DMS153 (cell line): ENCODE results near the gene ABCG4.
"Not testable (repeated sequence)": the region's sequence is repeated elsewhere in the genome, so short reads cannot be mapped to it uniquely, and the experiment has no call there.

Experiments
- DNase-seq: peaks from one replicate; lab custom pipeline; 2025; lab: John Stamatoyannopoulos, UW

The ABCG4 gene

DNA sequence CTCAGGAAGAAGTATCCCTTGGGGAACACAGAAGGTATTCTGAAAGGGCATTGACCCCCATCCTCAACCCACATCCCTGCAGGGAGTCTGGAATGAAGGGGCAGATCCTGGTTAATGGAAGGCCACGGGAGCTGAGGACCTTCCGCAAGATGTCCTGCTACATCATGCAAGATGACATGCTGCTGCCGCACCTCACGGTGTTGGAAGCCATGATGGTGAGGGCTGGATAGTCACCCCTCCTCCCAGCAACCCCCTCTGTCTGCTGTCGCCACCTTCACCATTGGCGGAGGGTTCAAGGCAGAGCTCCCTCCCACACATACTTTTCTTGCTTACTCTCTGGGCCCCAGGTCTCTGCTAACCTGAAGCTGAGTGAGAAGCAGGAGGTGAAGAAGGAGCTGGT lies 5.3 kb downstream of the ABCG4 start:
- no peak for DNase-seq

DNA sequence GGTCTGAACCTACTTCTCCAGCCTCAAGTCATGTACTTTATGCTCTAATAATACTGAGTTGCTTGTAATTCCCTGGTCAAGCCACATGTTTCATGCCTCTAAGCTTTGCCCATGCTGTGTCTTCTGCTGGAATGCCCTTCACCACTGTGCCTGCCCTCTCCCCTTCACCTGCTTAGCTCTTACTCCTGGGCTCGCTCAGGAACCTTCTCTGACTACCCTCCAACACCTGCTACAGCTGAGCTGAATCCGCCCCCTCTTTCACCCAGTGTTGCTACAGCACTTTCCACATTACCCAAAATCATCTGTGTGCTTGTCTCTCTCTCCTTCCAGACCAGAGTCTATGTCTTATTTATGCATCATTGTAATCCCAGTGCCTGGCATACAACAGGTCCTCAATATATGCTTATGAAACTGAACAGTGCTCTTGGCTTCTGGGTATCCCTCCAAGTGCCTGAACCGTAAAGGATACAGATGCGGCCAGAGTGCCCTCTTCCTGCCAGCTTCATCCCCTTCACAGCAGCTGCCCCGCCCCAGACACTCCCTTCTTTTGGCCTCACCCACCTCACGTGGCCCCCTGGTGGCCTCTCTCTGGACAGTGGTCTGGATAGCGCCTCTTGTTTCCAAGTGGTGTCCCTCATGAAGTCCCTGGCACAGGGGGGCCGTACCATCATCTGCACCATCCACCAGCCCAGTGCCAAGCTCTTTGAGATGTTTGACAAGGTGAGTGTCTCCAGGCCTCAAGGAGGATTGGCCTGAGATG lies 7.1 kb downstream of the ABCG4 start:
- no peak for DNase-seq

DNA sequence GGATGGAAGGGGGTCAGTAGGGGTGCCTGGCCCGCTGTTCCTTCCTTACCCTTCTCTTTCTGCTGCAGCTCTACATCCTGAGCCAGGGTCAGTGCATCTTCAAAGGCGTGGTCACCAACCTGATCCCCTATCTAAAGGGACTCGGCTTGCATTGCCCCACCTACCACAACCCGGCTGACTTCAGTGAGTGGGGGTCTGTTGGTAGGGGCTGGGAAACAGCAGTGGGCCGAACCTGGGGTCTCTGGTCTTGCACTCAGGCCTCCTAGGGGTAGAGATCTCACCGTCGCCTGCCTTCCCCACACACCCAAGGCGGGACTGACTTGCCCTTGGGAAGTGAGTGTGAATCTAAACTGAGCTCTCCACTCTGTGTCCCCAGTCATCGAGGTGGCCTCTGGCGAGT lies 7.6 kb downstream of the ABCG4 start:
- DNase-seq: no peak

DNA sequence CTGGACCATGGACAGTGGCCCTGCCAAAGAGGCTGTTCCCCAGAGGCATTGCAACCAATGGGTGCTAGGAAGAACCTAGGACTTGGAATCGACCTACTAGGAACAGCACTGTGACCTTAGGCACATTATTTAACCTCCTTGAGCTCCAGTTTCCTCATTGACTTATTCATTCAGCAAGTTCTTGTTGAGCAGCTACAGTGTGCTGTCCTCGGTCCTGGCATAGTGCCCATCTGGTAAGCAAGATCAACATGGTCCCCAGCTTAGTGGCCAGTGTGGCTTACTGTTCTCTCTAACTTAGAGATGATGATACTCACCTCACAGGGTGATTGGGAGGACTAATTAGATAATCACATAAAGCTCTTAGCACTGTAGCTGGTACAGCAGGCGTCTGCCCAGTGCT lies 8.2 kb downstream of the ABCG4 start:
- no peak for DNase-seq

DNA sequence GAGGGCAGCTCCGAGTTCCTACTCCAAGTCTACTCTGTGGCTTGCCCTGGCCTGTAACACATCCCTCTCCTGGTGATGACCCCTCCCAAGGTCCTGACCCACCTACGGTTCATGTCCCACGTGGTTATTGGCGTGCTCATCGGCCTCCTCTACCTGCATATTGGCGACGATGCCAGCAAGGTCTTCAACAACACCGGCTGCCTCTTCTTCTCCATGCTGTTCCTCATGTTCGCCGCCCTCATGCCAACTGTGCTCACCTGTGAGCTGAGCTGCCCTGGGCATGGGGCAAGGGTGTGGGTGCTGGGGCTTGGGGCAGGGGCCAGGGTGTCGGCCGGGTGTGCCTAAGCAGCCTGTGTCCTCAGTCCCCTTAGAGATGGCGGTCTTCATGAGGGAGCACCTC lies 9.6 kb downstream of the ABCG4 start:
- no peak for DNase-seq

DNA sequence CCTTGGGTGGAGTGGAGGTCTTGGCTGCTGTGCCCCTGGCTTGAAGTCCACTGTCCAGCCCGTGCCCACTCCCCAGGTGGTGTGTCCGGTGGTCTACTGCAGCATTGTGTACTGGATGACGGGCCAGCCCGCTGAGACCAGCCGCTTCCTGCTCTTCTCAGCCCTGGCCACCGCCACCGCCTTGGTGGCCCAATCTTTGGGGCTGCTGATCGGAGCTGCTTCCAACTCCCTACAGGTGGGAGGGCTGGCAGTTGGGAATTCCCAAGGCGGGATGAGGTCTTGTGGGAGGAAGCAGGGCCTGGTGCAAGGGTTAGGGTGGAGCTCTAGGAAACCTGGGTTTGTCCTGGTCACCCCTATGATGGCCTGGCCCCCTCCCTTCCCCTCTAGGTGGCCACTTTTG lies 11.3 kb downstream of the ABCG4 start:
- DNase-seq: no peak

DNA sequence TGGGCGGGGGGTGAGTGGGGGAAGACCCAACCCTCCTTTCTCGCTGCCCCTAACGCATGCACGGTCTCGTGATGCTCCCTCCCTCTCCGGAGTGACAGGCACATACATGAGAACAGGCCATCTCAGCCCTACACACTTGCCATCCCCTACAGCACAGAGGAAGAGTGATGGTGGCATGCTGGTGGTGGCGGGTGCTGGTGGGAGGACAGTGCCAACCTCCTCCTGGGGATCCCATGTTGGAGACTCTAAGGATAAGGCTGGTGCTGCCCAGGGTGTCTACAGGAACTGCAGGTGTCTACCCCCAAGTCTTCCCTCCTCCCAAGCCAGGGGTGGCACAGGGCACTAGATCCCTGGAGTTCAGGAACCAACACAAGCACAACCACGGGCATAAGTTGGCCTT lies 13.0 kb downstream of the ABCG4 start:
- no peak for DNase-seq

DNA sequence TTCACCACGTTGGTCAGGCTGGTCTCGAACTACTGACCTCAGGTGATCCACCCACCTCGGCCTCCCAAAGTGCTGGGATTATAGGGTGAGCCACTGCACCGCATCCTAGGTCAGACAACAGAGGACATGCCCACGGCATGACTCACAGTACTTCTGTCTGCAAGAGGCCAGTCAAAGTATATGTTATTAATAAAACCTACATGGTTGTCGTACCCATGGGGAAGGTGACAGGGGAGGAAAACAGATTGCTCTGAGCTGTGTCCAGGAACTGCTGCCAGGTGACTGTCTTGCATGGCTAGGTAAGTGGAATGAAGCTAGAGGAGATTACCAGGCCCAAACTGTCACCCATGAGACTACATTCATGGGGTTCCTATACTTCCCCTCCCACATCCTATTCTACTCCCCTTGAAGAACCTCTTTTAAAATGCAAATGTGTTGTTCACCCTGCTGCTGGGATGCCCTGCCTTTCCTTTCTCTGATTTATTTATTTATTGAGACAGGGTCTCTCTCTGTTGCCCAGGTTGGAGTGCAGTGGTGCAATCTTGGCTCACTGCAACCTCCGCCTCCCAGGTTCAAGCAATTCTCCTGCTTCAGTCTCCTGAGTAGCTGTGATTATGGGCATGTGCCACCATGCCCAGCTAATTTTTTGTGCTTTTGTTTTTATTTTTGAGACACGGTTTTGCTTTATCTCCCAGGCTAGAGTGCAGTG lies 17.7 kb downstream of the ABCG4 start:
- DNase-seq: no peak

DNA sequence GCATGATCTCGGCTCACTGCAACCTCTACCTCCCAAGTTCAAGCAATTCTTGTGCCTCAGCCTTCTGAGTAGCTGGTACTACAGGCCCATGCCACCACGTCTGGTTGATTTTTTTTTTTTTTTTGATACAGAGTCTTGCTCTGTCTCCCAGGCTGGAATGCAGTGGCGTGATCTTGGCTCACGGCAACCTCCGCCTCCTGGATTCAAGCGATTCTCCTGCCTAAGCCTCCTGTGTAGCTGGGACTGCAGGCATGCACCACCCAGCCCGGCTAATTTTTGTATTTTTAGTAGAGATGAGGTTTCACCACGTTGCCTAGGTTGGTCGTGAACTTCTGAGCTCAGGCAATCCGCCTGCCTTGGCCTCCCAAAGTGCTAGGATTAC lies 18.2 kb downstream of the ABCG4 start:
- not testable (repeated sequence) for DNase-seq

DNA sequence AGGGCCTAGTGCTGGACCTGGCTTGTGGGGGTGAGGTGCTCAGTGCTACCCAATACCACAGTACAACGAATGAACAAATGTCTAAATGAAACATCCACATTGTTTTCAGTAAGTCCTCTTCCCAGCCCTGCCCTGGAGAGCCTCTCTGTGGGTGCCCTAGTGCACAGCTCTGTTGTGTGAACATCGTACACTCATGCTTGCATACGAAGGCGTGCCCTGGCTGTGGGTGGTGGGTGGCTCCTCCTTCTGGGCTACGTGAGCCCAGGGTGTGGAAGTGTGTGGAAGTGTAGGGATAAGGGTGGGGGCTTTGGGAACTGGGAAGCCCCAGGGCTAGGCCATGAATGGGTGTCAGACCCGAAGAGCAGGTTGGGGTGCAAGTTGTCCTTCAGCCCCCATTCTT lies 19.1 kb downstream of the ABCG4 start:
- DNase-seq: no peak

DNA sequence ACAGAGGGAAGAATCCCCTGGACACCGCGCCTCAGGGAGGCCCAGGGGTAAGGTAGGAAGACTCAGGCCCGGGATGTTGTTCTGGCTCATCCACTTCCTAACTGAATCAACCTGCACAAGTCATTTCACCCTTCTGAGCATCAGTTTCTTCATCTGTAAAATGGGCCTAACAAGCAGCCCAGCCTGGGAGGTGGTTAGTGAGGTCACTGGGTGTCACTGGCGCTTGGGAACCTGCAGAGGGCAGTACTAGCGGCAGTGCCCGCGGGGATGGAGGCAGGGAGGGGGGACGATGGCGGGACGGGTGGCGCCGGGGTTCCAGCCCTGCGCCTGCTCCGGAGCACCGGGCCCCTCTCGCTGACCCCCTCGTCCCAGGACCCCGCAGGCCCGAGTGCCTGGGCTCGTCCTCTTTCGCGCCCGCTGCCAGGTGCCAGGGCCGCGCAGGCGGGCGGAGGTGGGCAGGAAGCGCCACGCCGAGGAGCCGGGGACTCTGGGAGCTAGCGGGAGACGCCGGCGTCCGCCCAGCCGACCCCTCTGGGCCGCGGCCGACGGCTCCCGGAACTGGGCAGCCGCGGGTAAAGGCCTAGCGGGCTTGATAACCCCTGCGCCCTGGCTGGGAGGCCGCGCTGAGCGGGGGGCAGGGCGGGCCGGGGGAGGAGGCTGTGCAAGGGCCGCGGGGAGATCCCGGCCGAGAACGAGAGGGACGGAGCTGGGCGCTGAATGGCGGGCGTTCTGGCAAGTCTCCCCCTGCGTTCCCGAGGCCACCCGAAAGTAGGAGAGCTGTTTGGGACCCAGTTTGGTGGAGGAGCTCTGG lies 19.8 kb downstream of the ABCG4 start, which contains the start of gene NLRX1:
Gene NLRX1 (plus strand): TSS at position 255 of the 811 bp plus-strand sequence. CDS start 2,679 bp downstream, outside the sequence.
- DNase-seq: peak; percentile 54

DNA sequence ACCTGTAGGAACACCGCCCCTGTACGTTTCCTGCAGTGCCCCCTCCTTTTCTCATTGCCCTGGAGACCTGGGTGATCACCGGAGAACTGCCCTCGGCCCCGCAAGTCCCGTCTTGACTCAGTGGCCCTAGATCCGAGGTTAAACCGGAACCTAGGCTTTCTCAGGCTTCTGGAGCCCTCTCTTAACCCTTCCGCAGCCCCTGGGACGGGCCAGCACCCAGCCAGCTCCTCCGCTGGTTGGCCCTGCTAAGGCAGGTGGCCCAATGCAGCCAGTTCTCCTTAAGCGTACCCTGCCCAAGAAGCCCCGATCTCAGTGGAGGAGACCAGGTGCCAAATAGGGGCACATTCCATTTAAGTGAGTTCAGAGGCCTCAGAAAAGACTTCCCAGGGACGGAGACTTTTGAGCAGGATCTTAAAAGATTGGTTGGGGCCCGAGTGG lies 20.4 kb downstream of the ABCG4 start:
- no peak for DNase-seq

DNA sequence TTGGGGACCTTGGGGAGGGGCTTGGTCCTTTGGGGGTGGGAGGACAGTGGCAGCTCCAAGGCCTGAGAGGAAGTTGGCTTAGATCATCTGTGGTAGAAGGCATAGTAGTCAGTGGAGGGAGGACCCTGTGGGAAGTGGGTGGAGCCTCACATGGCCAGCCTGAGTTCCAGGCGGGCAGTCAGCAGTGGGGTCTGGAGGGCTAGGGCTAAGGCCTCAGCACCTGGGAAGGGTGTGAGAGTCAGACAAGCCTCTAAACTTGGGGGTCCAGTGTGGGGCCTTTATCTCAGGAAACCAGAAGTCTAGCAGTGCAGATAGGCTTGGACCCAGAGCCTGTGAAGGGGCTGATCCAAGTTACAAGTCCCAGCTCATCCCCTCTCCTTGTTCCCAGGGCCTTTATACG lies 23.7 kb downstream of the ABCG4 start:
- DNase-seq: no peak

DNA sequence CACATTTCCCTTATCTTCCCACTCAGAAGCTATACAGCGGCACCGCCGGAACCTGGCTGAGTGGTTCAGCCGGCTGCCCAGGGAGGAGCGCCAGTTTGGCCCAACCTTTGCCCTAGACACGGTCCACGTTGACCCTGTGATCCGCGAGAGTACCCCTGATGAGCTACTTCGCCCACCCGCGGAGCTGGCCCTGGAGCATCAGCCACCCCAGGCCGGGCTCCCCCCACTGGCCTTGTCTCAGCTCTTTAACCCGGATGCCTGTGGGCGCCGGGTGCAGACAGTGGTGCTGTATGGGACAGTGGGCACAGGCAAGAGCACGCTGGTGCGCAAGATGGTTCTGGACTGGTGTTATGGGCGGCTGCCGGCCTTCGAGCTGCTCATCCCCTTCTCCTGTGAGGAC lies 24.6 kb downstream of the ABCG4 start:
- DNase-seq: no peak

DNA sequence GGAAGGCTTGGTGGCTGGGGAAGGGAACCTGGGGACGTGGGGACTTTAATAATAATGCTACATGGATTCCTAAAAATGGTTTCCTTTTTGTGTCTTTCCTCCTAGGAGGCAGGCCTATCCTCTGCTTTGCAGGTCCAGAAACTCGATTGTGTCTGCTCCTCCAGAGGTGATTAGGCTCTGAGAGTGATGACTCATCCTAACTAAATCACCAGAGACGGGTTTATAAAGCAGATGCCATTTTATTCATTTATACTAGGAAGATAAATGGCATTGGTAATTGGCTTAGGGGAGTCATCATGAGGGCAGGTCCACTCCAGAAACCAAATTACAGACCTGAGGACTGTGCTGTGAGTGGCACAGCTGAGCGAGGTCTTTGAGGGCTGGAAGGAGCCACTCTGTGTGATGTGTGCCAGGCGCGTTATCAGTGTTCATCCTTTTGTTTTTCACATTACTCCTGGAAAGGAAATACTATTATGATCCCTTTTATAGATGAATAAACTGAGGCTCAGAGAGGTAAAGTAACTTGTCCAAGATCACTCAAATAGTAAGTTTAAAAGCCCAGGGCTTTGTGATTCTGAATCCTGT lies 26.7 kb downstream of the ABCG4 start:
- DNase-seq: no peak

DNA sequence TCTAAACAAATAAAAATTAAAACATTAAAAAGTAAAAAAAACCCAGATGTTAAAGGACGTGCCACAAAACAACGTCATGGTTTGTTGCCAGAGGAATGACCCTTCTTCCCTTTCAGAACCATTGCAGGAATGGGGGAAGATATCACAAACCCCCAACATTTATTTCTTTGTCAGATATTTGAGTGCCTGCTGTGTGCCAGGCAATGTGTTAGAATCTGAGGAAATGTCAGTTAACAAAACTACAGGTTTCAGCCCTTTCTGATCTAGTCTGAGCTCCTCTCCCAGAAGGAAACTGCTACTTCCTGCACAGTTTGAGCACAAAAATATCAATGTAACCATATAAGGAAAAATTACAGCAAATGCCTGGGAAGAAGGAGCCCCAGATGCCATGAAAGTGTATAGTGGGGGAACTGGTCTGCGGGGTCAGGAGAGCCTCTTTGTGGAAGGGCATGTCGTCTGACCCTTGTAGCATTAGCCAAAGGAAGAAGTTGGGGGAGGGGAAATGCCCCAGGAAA lies 29.4 kb downstream of the ABCG4 start:
- DNase-seq: no peak

DNA sequence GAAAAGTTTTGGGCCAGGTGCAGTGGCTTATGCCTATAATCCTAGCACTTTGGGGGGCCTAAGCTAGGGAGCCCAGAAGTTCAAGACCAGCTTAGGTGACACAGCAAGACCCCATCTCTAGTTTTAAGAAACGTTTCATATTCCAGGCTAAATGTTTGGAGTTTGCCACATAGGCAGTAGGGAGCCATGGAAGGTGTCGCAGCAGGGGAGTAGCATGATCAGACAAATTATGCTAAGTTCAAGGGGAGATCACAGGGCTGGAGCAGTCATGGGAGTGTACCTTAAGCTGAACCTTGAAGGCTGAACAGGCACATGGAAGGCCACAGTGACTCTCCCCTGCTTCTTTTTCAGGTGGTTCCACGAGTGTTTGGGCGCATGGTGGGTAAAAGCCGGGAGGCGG lies 30.5 kb downstream of the ABCG4 start:
- DNase-seq: no peak

DNA sequence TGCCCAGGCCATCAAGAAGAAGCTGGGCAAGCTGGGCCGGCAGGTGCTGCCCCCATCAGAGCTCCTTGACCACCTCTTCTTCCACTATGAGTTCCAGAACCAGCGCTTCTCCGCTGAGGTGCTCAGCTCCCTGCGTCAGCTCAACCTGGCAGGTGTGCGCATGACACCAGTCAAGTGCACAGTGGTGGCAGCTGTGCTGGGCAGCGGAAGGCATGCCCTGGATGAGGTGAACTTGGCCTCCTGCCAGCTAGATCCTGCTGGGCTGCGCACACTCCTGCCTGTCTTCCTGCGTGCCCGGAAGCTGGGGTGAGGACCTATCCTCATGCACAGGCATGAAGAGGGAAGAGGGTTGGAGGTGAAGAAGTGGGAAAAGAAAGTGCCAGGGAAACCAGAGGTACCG lies 31.1 kb downstream of the ABCG4 start:
- DNase-seq: peak; percentile 92

DNA sequence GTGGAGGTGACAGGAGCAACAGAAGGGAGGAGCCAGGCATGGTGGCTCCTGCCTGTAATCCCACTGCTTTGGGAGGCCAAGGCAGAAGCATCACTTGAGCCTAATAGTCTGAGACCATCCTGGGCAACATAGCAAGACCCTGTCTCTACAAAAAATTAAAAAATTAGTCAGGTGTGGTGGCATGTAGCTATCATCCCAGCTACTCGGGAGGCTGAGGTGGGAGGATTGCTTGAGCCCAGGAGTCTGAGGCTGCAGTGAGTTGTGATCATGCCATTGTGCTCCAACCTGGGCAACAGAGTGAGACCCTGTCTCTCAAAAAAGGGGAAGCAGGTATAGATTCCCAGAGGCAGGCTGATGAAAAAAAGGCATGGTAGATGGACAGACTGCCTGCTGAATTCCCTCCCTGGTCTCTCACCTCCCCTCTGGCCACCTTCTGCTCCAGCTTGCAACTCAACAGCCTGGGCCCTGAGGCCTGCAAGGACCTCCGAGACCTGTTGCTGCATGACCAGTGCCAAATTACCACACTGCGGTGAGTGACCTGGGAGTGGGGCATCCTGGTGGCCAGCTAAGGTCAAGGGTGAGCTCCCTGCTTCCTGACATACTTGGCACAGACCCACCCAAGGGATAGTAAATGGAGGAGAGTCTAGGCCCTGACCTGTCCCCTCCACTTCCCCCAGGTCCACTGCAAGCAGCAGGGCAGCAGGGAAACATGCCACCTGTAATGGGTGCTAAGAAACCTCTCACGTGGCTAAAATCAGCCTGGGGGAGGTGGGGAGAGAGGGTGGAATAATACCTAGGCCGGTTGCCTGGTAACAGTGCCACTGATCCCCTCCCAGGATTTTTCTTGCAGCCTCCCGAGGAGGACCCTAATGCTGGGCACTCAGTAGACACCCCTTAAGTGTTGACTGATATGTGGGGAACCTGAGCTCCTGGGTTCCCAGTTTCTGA lies 32.2 kb downstream of the ABCG4 start:
- no peak for DNase-seq

DNA sequence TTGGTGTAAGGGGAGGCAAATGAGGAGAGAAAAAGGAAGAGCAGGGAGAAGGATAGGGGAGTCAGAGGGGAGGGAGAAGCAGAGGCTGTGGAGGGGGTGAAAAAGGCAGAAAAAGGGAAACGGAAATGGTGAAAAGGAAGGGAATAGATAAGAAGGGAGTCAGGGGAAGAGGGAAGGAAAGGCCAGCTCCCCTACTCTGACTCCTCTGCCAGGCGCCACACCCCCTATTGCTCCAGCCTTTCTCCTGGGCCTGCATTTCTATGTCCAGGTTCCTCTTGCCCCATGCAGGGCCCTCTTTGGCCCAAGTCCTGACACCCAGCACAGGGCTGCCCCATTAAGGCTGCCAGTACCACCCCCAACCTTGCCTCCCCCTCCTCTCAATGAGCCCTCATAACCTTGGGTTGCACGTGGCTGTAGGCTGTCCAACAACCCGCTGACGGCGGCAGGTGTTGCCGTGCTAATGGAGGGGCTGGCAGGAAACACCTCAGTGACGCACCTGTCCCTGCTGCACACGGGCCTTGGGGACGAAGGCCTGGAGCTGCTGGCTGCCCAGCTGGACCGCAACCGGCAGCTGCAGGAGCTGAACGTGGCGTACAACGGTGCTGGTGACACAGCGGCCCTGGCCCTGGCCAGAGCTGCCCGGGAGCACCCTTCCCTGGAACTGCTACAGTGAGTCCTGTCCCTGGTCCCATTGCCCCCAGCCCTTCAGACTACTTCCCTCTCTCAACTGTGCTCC lies 33.0 kb downstream of the ABCG4 start:
- DNase-seq: no peak
